Nephron (organoid): Measurements from ENCODE around the gene KCNS1.

ENCODE experiments used
- H3K27ac Mint-ChIP-seq, 3 experiments: 2 replicates each; pipeline ENCODE4 v1.8.0; 2020; ENCODE audit warnings: mixed read lengths in 3 of 3, mild to moderate bottlenecking in 2 of 3, moderate library complexity in 1 of 3
- H3K27me3 Mint-ChIP-seq: 2 replicates; pipeline ENCODE4 v1.8.0; 2021; ENCODE audit warnings: low read depth, mild to moderate bottlenecking, moderate library complexity, mixed read lengths
- H3K36me3 Mint-ChIP-seq: 2 replicates; pipeline ENCODE4 v1.8.0; 2020; ENCODE audit warnings: low read depth, mixed read lengths
- H3K4me1 Mint-ChIP-seq: 2 replicates; pipeline ENCODE4 v1.8.0; 2020; ENCODE audit warnings: mixed read lengths
- H3K4me3 Mint-ChIP-seq, 3 experiments: 2 replicates each; pipeline ENCODE4 v1.8.0; 2020; ENCODE audit warnings: mild to moderate bottlenecking in 3 of 3, mixed read lengths in 3 of 3, moderate library complexity in 2 of 3
- H3K9me3 Mint-ChIP-seq: 2 replicates; pipeline ENCODE4 v1.8.0; 2020; ENCODE audit warnings: mixed read lengths
- TF ChIP-seq, protein P1 (sequence below), 3 experiments: fragments of 200-600 bp; sonication (generic); IDR thresholded peaks; one replicate each; pipeline ENCODE4 v1.5.0; 2021; ENCODE audit warnings: antibody characterized with exemption in 3 of 3; ENCODE audit not compliant: unreplicated experiment in 3 of 3

Gene KCNS1

DNA sequence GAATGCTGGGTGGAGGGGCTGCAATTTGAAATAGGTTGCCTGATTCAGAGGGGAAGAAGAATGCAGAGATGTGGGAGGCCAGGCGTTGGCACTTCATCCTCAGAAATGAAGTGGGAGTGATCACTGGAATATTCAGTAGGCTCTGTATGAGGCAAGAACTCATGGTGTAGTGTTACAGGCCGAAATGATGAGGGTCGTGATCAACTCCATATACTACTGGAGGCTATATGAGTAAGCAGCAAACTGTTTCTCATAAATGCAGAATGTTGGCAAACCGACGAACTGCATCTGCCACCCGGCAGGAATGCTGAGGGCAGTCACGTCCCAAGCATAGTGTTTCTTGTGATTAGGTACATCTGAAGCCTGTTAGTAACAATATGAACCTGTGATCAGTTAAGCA, 12.7 kb downstream of the KCNS1 start:
- peaks cover 18% of the 10 kb centered on the region for H3K36me3 Mint-ChIP-seq

DNA sequence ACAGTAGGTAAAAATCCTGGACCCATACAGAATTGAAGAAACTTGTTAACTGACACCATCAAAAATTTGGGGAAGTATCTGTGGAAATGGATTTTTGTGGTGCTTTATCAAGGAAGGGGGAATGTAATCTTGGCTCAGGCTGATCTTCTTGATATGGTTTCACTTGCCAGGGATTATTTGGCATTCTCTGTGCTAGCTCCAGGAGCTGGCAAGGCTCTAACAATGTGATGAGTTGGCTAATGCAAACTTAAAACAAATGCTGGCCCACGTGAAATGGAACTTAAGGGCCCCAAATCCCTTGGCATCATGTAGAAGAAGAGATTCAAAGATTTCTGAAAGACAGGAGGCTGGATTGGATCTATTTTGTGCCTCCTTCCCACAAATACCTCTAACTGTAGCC, 13.1 kb downstream of the KCNS1 start:
- TF ChIP-seq, protein P1, sequence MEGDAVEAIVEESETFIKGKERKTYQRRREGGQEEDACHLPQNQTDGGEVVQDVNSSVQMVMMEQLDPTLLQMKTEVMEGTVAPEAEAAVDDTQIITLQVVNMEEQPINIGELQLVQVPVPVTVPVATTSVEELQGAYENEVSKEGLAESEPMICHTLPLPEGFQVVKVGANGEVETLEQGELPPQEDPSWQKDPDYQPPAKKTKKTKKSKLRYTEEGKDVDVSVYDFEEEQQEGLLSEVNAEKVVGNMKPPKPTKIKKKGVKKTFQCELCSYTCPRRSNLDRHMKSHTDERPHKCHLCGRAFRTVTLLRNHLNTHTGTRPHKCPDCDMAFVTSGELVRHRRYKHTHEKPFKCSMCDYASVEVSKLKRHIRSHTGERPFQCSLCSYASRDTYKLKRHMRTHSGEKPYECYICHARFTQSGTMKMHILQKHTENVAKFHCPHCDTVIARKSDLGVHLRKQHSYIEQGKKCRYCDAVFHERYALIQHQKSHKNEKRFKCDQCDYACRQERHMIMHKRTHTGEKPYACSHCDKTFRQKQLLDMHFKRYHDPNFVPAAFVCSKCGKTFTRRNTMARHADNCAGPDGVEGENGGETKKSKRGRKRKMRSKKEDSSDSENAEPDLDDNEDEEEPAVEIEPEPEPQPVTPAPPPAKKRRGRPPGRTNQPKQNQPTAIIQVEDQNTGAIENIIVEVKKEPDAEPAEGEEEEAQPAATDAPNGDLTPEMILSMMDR (IDR thresholded peaks at IDR 0.05; ENCODE audit: unreplicated experiment in 3 of 3) = no peak
- Mint-ChIP-seq H3K27me3 (no peaks in the 10 kb centered on the region), H3K4me3 (no peak overlapping the region), H3K9me3 (peaks cover 5% of the 10 kb centered on the region), H3K36me3 (peaks cover 23% of the 10 kb centered on the region), H3K27ac (no peak overlapping the region), H3K4me1 (peaks cover 17% of the 10 kb centered on the region)

More for the DNA sequence above, 12.7 kb downstream of the KCNS1 start:
- H3K4me3 Mint-ChIP-seq = no peak overlapping the region
- peaks cover 2% of the 10 kb centered on the region for H3K27me3 Mint-ChIP-seq
- TF ChIP-seq, protein P1 (IDR thresholded peaks at IDR 0.05; ENCODE audit: unreplicated experiment in 3 of 3) = no peak
- no peak overlapping the region for H3K27ac Mint-ChIP-seq
- H3K4me1 Mint-ChIP-seq = peaks cover 17% of the 10 kb centered on the region
- peaks cover 3% of the 10 kb centered on the region for H3K9me3 Mint-ChIP-seq

DNA sequence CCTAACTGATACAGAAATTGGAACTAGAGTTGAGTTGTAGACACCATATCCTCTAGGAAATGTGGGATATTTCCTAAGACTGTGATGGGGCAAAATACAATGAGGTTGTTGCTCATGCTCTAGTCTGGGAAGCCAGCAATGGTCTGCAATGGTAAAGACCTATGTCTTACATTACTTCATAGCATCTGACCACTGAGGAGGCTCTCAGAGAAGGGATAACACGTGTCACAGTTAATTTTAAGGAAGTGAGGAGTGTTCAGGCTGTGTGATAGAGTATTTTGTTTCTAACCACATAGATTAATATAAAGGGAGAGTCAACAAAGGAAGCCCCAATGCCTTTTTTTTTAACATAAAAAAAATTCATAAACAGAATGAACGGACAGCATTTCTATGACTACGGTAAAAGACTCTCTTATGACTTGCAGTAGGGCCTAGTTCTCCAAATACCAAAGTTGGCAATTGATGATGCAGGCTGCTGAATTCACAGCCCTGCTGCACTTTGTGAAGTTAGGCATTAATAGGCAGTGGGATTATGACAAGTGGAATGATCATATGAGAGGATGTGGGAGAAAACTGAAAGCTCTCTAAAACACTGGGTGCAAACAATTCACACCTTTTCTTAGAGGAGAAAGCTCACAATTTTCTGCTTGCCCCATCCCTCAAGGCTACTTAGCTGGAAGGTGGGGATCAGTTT, 13.7 kb downstream of the KCNS1 start:
- Mint-ChIP-seq H3K9me3 (peaks cover 10% of the 10 kb centered on the region), H3K27me3 (no peaks in the 10 kb centered on the region), H3K27ac (no peak overlapping the region), H3K4me3 (no peak overlapping the region), H3K36me3 (peaks cover 28% of the 10 kb centered on the region), H3K4me1 (peaks cover 17% of the 10 kb centered on the region)
- TF ChIP-seq, protein P1 (IDR thresholded peaks at IDR 0.05; ENCODE audit: unreplicated experiment in 3 of 3) = no peak

DNA sequence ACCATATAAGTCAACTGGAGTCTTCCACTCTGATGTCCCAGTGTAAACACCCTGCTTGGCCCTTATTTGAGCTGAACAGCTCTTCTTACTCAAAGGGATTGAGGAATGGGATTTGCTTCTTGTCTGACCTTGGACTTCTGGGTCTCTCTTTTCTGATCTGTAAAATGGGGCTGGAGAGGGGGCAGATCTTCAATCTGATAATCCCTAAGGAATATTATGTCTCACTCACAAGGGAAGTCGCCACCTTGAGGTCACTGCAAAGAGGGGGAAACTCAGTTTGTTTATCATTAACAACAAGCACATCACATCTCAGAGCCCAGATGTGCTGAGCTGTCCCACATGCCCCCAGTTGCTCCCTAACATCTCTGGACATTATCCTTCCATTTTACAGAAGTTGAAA, 15.1 kb downstream of the KCNS1 start:
- TF ChIP-seq, protein P1 (IDR thresholded peaks at IDR 0.05; ENCODE audit: unreplicated experiment in 3 of 3) = no peak
- Mint-ChIP-seq H3K4me3 (no peak overlapping the region), H3K27ac (no peak overlapping the region), H3K9me3 (peaks cover 17% of the 10 kb centered on the region), H3K36me3 (peaks cover 39% of the 10 kb centered on the region), H3K27me3 (no peaks in the 10 kb centered on the region), H3K4me1 (peaks cover 17% of the 10 kb centered on the region)

DNA sequence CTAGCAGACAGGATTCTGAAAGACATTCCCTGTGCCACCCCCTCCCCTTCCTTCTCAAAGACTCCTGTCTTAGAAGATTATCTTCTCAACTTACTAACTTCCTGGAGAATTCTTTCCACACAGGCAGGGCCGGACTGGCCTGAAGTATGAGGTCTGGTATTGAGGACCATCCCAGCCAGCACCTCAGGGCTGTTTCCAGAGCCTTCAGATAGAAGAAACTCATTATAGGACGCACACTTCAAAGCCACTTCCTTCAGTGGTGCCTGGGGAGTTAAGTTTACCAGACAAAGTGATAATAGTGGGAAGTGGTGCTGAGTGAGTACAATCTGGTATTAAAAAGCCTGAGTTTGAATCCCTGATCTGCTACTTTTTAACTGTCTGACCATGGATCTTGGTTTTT, 15.6 kb downstream of the KCNS1 start:
- TF ChIP-seq, protein P1 (IDR thresholded peaks at IDR 0.05; ENCODE audit: unreplicated experiment in 3 of 3) = no peak
- Mint-ChIP-seq H3K4me3 (no peak overlapping the region), H3K36me3 (peaks cover 45% of the 10 kb centered on the region), H3K27ac (no peak overlapping the region), H3K27me3 (no peaks in the 10 kb centered on the region), H3K9me3 (peaks cover 18% of the 10 kb centered on the region), H3K4me1 (peaks cover 17% of the 10 kb centered on the region)

DNA sequence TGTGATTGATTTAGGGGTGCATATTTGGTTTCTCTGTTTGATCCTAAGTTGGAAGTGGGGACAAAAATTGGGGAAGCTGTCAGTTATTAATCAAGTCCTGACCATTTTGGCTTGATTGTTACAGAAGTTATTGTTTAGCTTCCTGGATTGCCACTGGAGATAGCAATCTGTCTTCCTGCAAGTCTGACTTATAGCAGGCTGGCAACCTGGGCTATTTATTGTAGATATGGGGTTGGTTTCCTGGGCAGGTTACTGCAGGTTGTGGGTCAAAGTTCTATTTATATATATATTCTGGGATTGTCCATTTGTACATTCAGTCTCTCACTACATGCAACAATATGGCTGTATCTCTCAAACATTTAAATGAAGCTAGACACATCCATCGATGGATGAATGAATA, 17.8 kb downstream of the KCNS1 start:
- peaks cover 18% of the 10 kb centered on the region for H3K9me3 Mint-ChIP-seq

More for the DNA sequence above, 17.8 kb downstream of the KCNS1 start:
- Mint-ChIP-seq H3K36me3 (peaks cover 52% of the 10 kb centered on the region), H3K27me3 (no peaks in the 10 kb centered on the region), H3K4me1 (peaks cover 10% of the 10 kb centered on the region), H3K4me3 (no peak overlapping the region), H3K27ac (no peak overlapping the region)
- TF ChIP-seq, protein P1 (IDR thresholded peaks at IDR 0.05; ENCODE audit: unreplicated experiment in 3 of 3) = no peak
